GM20000 (cell line): Measurements from ENCODE around the gene TTC19.

ENCODE experiments used
- DNase-seq: peaks from one replicate; pipeline ENCODE4 v3.0.0; 2012; ENCODE audit warnings: low spot score
- TF ChIP-seq, protein P1 (sequence below): IDR thresholded peaks from 2 replicates; pipeline ENCODE4 v1.5.1; 2012; ENCODE audit warnings: mild to moderate bottlenecking, control low read depth; ENCODE audit errors: extremely low read depth, missing control alignments

Gene TTC19

GRCh38 chr17:16075949-16076348 is 76.3 kb downstream of the TTC19 start:
- TF ChIP-seq, protein P1, sequence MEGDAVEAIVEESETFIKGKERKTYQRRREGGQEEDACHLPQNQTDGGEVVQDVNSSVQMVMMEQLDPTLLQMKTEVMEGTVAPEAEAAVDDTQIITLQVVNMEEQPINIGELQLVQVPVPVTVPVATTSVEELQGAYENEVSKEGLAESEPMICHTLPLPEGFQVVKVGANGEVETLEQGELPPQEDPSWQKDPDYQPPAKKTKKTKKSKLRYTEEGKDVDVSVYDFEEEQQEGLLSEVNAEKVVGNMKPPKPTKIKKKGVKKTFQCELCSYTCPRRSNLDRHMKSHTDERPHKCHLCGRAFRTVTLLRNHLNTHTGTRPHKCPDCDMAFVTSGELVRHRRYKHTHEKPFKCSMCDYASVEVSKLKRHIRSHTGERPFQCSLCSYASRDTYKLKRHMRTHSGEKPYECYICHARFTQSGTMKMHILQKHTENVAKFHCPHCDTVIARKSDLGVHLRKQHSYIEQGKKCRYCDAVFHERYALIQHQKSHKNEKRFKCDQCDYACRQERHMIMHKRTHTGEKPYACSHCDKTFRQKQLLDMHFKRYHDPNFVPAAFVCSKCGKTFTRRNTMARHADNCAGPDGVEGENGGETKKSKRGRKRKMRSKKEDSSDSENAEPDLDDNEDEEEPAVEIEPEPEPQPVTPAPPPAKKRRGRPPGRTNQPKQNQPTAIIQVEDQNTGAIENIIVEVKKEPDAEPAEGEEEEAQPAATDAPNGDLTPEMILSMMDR: no peak
- DNase-seq: no peak
